Thyroid gland (tissue), 4 donors: ENCODE measurements around the gene ATM. TPM values are rescaled to one million over a fixed set of nuclear protein-coding genes. Genes with fewer than 3 reads are reported as not detected.

Experiments
- DNase-seq, 2 donors: peaks; one replicate each; pipeline ENCODE4 v3.0.0-alpha.2; 2019
- H3K27ac ChIP-seq, 3 donors: fragments of 200-600 bp; sonication (generic); 1 replicate in 2 of 3; 2 replicates in 1 of 3; pipeline ENCODE4 v1.5.1; 2016 to 2019; ENCODE audit warnings: mild to moderate bottlenecking in 1 of 3, moderate library complexity in 1 of 3
- H3K27me3 ChIP-seq: fragments of 200-600 bp; sonication (generic); one replicate; pipeline ENCODE4 v1.5.1; 2019
- H3K36me3 ChIP-seq, 2 donors: fragments of 200-600 bp; sonication (generic); one replicate each; pipeline ENCODE4 v1.5.1; 2016 to 2019
- H3K4me1 ChIP-seq, 2 donors: fragments of 200-600 bp; sonication (generic); one replicate each; pipeline ENCODE4 v1.5.1; 2017 to 2019
- H3K4me3 ChIP-seq, 3 donors: fragments of 200-600 bp; sonication (generic); replicated peaks in 1 of 3; 1 replicate in 2 of 3; 2 replicates in 1 of 3; pipeline ENCODE4 v1.5.1; 2016; ENCODE audit warnings: mild to moderate bottlenecking in 1 of 3
- H3K9me3 ChIP-seq: fragments of 200-600 bp; sonication (generic); one replicate; pipeline ENCODE4 v1.5.1; 2017
- CTCF ChIP-seq, 6 experiments: fragments of 200-600 bp in 3 of 6; fragments of 450-650 bp in 3 of 6; sonication (generic) in 3 of 6; IDR thresholded peaks; one replicate each; pipeline ENCODE4 v1.5.1; 2016 to 2019; ENCODE audit warnings: antibody characterized with exemption in 6 of 6, mild to moderate bottlenecking in 2 of 6, inconsistent platforms in 1 of 6, moderate library complexity in 1 of 6
- POLR2A ChIP-seq, 2 donors: fragments of 450-650 bp; IDR thresholded peaks; one replicate each; pipeline ENCODE4 v1.6.1; 2017; ENCODE audit warnings: antibody characterized with exemption in 2 of 2, mild to moderate bottlenecking in 2 of 2, moderate library complexity in 1 of 2
- WGBS, 2 donors: methylation state at CpG; one replicate each; pipeline ENCODE4 v1.1.5; 2017; 5-methylcytosine and 5-hydroxymethylcytosine counted together
- intact Hi-C: fragments of 100-400 bp; cut with DNase I; formaldehyde crosslinking; loops from one replicate; pipeline ENCODE4 v1.15.1; 2023
- total RNA-seq, 4 donors: library from RNA; depleted of rRNA; stranded (reverse); fragments of >200 nt; gene quantifications; one replicate each; pipeline ENCODE4 v1.2.3, GENCODE V29; 2016

ATM gene
- total RNA-seq, 4 donors from 2014 or later = 84.4 to 207 (median 137) TPM

- peaks cover 31 to 35% of the 10 kb centered on the region in 2 donors for H3K4me1 ChIP-seq
Observed at GRCh38 chr11:108221371-108221770, 1.5 kb upstream of the ATM start.

GRCh38 chr11:108221911-108222573, 825 bp upstream of the ATM start:
- no peaks in the 10 kb centered on the region for H3K9me3 ChIP-seq
- intact Hi-C loops = loop anchor here (10.0 kb wide), 1 partner anchor 97 kb away; the partner anchor contains the start of gene ACAT1
- H3K27me3 ChIP-seq = no peaks in the 10 kb centered on the region
- no peak for DNase-seq
- TF ChIP-seq POLR2A (IDR thresholded peaks at IDR 0.05) (no peak), CTCF (IDR thresholded peaks at IDR 0.05) (no peak)
- H3K4me3 ChIP-seq = peak overlapping the region; percentile 25 to 86 (median 69)
- 0 to 1% methylated on average over 27 to 28 of the region's 29 CpGs for WGBS, 2 donors
- peak overlapping the region; percentile 81 to 91 (median 88) for H3K27ac ChIP-seq
- H3K36me3 ChIP-seq = no peaks in the 10 kb centered on the region
- peaks cover 31 to 35% of the 10 kb centered on the region in 2 donors for H3K4me1 ChIP-seq

More at GRCh38 chr11:108221371-108221770, 1.5 kb upstream of the ATM start:
- TF ChIP-seq CTCF (IDR thresholded peaks at IDR 0.05) (no peak), POLR2A (IDR thresholded peaks at IDR 0.05) (no peak)
- peak overlapping the region in 2 of 3 donors; percentile 88 to 91 for H3K27ac ChIP-seq
- H3K27me3 ChIP-seq = no peaks in the 10 kb centered on the region
- no peak for DNase-seq
- H3K4me3 ChIP-seq = peak overlapping the region; percentile 25 to 86 (median 69)
- no peaks in the 10 kb centered on the region for H3K9me3 ChIP-seq
- intact Hi-C loops = loop anchor here (10.0 kb wide), 1 partner anchor 97 kb away; the partner anchor contains the start of gene ACAT1
- 2 to 5% methylated on average over 12 of the region's 12 CpGs for WGBS, 2 donors
- no peaks in the 10 kb centered on the region for H3K36me3 ChIP-seq

GRCh38 chr11:108223348-108224149, 682 bp downstream of the ATM start:
- WGBS, 2 donors = 14% methylated on average over 20 of the region's 20 CpGs
- Histone ChIP-seq H3K27ac (peak overlapping the region; percentile 87 to 94 (median 93)), H3K4me1 (peaks cover 31 to 35% of the 10 kb centered on the region in 2 donors), H3K27me3 (no peaks in the 10 kb centered on the region), H3K9me3 (no peaks in the 10 kb centered on the region), H3K36me3 (peaks cover 0 to 3% of the 10 kb centered on the region in 2 donors), H3K4me3 (peak overlapping the region; percentile 32 to 86 (median 68))
- intact Hi-C loops = loop anchor here (10.0 kb wide), 1 partner anchor 99 kb away; the partner anchor contains the start of gene ACAT1
- no peak for DNase-seq
- TF ChIP-seq POLR2A (IDR thresholded peaks at IDR 0.05) = no peak
- TF ChIP-seq CTCF (IDR thresholded peaks at IDR 0.05) = no peak

- WGBS, 2 donors = 84 to 89% methylated on average over 4 of the region's 4 CpGs
- Histone ChIP-seq H3K36me3 (peaks cover 2 to 10% of the 10 kb centered on the region in 2 donors), H3K9me3 (no peaks in the 10 kb centered on the region), H3K4me3 (no peak overlapping the region), H3K4me1 (peaks cover 29 to 31% of the 10 kb centered on the region in 2 donors), H3K27ac (peak overlapping the region in 1 of 3 donors; percentile 93), H3K27me3 (no peaks in the 10 kb centered on the region)
- DNase-seq = no peak
- intact Hi-C loops = loop anchor here (10.0 kb wide), 1 partner anchor 100 kb away; the partner anchor contains the start of gene ACAT1
- no peak for TF ChIP-seq POLR2A (IDR thresholded peaks at IDR 0.05)
- TF ChIP-seq CTCF (IDR thresholded peaks at IDR 0.05) = no peak
Observed at GRCh38 chr11:108224366-108224765, 1.5 kb downstream of the ATM start.
